PC-3 (cell line): ENCODE data around the gene SLC48A1. TPM values are rescaled to one million over a fixed set of nuclear protein-coding genes. Genes with fewer than 3 reads are reported as not detected.

ENCODE experiments used
- ATAC-seq: fragments of 200-7000 bp; cut with Tn5 transposase; 2 replicates; pipeline ENCODE4 v1.9.1; 2020; ENCODE audit warnings: mild to moderate bottlenecking, moderate library complexity
- BruUV-seq: library from RNA; stranded (reverse); fragments of 400-500 nt; replicated peaks from 2 replicates; lab custom pipeline; 2021; lab: Mats Ljungman, UMichigan
- CTCF ChIA-PET: fragments of 300-600 bp; sonication (Branson Sonifier 250); formaldehyde crosslinking; loops from one replicate; lab custom pipeline; 2022; ENCODE audit warnings: antibody characterized with exemption; lab: Charles Lee
- POLR2A ChIA-PET: fragments of 300-600 bp; sonication (Branson Sonifier 250); formaldehyde crosslinking; loops from one replicate; lab custom pipeline; 2022; ENCODE audit warnings: antibody characterized with exemption; ENCODE audit not compliant: unreplicated experiment; lab: Charles Lee
- DNase-seq: peaks from one replicate; pipeline ENCODE4 v3.0.0-alpha.2; 2015
- H2AFZ ChIP-seq: fragments of 300-600 bp; sonication (generic); 2 replicates; pipeline ENCODE4 v1.6.0; 2016; ENCODE audit warnings: antibody characterized with exemption, low read length
- H3F3A ChIP-seq: fragments of 300-600 bp; sonication (generic); one replicate; pipeline ENCODE4 v1.6.0; 2017; ENCODE audit warnings: antibody characterized with exemption, low read length, control low read depth, mild to moderate bottlenecking; ENCODE audit not compliant: unreplicated experiment
- H3K27ac ChIP-seq: fragments of 300-600 bp; sonication (generic); 2 replicates; pipeline ENCODE4 v1.5.1; 2016; ENCODE audit warnings: mild to moderate bottlenecking, low read length
- H3K27me3 ChIP-seq: fragments of 300-600 bp; sonication (generic); 2 replicates; pipeline ENCODE4 v1.6.1; 2016; ENCODE audit warnings: low read length, mixed read lengths
- H3K36me3 ChIP-seq: fragments of 300-600 bp; sonication (generic); 2 replicates; pipeline ENCODE4 v1.6.1; 2016; ENCODE audit warnings: low read depth, mixed run types, low read length, mixed read lengths
- H3K4me1 ChIP-seq: fragments of 300-600 bp; sonication (generic); 2 replicates; pipeline ENCODE4 v1.5.1; 2016; ENCODE audit warnings: low read length; ENCODE audit not compliant: insufficient read depth
- H3K4me2 ChIP-seq: fragments of 300-600 bp; sonication (generic); 2 replicates; pipeline ENCODE4 v1.6.0; 2016; ENCODE audit warnings: low read length
- H3K4me3 ChIP-seq: fragments of 300-600 bp; sonication (generic); 2 replicates; pipeline ENCODE4 v1.5.1; 2016; ENCODE audit warnings: mild to moderate bottlenecking, low read length, mixed read lengths
- H3K79me2 ChIP-seq: fragments of 300-600 bp; sonication (generic); 2 replicates; pipeline ENCODE4 v1.6.1; 2017; ENCODE audit warnings: low read length, mixed read lengths
- H3K9ac ChIP-seq: fragments of 300-600 bp; sonication (generic); 2 replicates; pipeline ENCODE4 v1.6.0; 2016; ENCODE audit warnings: mild to moderate bottlenecking, low read length
- H3K9me2 ChIP-seq: fragments of 300-600 bp; sonication (generic); replicated peaks from 2 replicates; pipeline ENCODE4 v1.6.1; 2016; ENCODE audit warnings: mixed run types, low read length, mixed read lengths
- H3K9me3 ChIP-seq: fragments of 300-600 bp; sonication (generic); 2 replicates; pipeline ENCODE4 v1.6.1; 2016; ENCODE audit warnings: low read length, mixed read lengths
- H4K20me1 ChIP-seq: fragments of 300-600 bp; sonication (generic); 2 replicates; pipeline ENCODE4 v1.6.1; 2016; ENCODE audit warnings: low read length, mixed read lengths
- CTCF ChIP-seq: fragments of 300-600 bp; sonication (generic); conservative IDR thresholded peaks from 2 replicates; pipeline ENCODE4 v1.5.1; 2017; ENCODE audit warnings: antibody characterized with exemption, low read depth, mild to moderate bottlenecking, low read length
- EZH2 ChIP-seq: fragments of 300-600 bp; sonication (generic); IDR thresholded peaks from one replicate; pipeline ENCODE4 v1.6.1; 2017; ENCODE audit warnings: antibody characterized with exemption, mild to moderate bottlenecking, low read length; ENCODE audit not compliant: unreplicated experiment
- EZH2phosphoT487 ChIP-seq: fragments of 300-600 bp; sonication (generic); IDR thresholded peaks from 2 replicates; pipeline ENCODE4 v1.6.1; 2018; ENCODE audit warnings: mild to moderate bottlenecking, antibody characterized with exemption, low read length, borderline replicate concordance
- intact Hi-C: fragments of 100-400 bp; cut with micrococcal nuclease; formaldehyde crosslinking; loops from 2 replicates; pipeline ENCODE4 v1.9.0; 2023
- total RNA-seq: library from RNA; depleted of rRNA; stranded (reverse); fragments of >200 nt; gene quantifications from 2 replicates; pipeline ENCODE4 v1.2.3, GENCODE V29; 2014

Gene SLC48A1
- total RNA-seq, 1 experiment from 2014 or later: 21.4 TPM

DNA sequence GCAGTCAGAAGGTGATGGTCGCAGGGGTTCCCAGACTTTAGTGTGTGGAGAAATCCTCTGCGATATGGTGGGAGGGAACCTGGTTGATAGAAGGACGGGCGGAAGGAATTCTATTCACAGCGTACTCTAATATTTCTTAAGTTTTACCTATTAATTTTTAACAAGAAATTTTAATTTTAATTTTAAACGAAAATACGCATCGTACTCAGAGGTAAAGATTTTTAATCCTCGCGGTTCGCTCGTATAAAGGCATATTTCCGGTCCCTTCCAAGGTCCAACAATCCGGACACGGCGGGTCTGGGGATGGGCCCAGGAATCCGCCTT is 338 bp upstream of the SLC48A1 start:
- Histone ChIP-seq H3K4me1 (peaks cover 45% of the 10 kb centered on the region), H3K27ac (no peak overlapping the region), H3K4me3 (peak overlapping the region; percentile 88), H3K27me3 (no peaks in the 10 kb centered on the region), H3K9ac (peak overlapping the region; percentile 50; the same call in 1 of the 2 replicates), H3K79me2 (peaks cover 15% of the 10 kb centered on the region), H3K9me3 (no peaks in the 10 kb centered on the region), H2AFZ (peak overlapping the region; percentile 65), H3K4me2 (peak overlapping the region; percentile 75), H3K9me2 (no peaks in the 10 kb centered on the region), H4K20me1 (no peaks in the 10 kb centered on the region), H3F3A (no peaks in the 10 kb centered on the region), H3K36me3 (no peaks in the 10 kb centered on the region)
- POLR2A ChIA-PET: no interaction called here
- DNase-seq (no peak), ATAC-seq (no peak)
- intact Hi-C loops: loop anchor here (2.0 kb wide), 1 partner anchor 20 kb away; no protein-coding TSS in a partner anchor
- BruUV-seq: no TSS peak
- no peak for TF ChIP-seq EZH2
- TF ChIP-seq EZH2phosphoT487: no peak
- no peak for TF ChIP-seq CTCF
- CTCF ChIA-PET: interaction anchor here (1.0 kb wide), 1 partner anchor 29 kb away, joined by 6 read pairs; no protein-coding TSS in a partner anchor

- H3K4me1 ChIP-seq: peaks cover 34% of the 10 kb centered on the region
- H3K4me3 ChIP-seq: peak overlapping the region; percentile 88
- ChIA-PET POLR2A (no interaction called here), CTCF (no interaction called here)
- H3K9ac ChIP-seq: peak overlapping the region; percentile 58
- no peak overlapping the region for H3K27ac ChIP-seq
- no peak for TF ChIP-seq EZH2
- TF ChIP-seq EZH2phosphoT487: no peak
- TF ChIP-seq CTCF: no peak
- no peaks in the 10 kb centered on the region for H3F3A ChIP-seq
- H3K36me3 ChIP-seq: no peaks in the 10 kb centered on the region
- H3K4me2 ChIP-seq: peak overlapping the region; percentile 99
- H3K27me3 ChIP-seq: no peaks in the 10 kb centered on the region
- TSS peak; percentile 43 for BruUV-seq
- H4K20me1 ChIP-seq: no peaks in the 10 kb centered on the region
- peak overlapping the region; percentile 80 for H2AFZ ChIP-seq
- ATAC-seq (no peak), DNase-seq (peak; percentile 23)
- H3K79me2 ChIP-seq: peaks cover 15% of the 10 kb centered on the region
- H3K9me3 ChIP-seq: no peaks in the 10 kb centered on the region
- intact Hi-C loops: loop anchor here (2.0 kb wide), 1 partner anchor 21 kb away; no protein-coding TSS in a partner anchor
- H3K9me2 ChIP-seq: no peaks in the 10 kb centered on the region
These were observed 981 bp downstream of the SLC48A1 start for GRCh38 chr12:47773858-47774580.

GRCh38 chr12:47774663-47775062 is 1.6 kb downstream of the SLC48A1 start:
- BruUV-seq: no TSS peak
- H3K27me3 ChIP-seq: no peaks in the 10 kb centered on the region
- DNase-seq: no peak
- H3F3A ChIP-seq: peaks cover 1% of the 10 kb centered on the region
- no peaks in the 10 kb centered on the region for H4K20me1 ChIP-seq
- no peaks in the 10 kb centered on the region for H3K9me2 ChIP-seq
- no peak overlapping the region for H2AFZ ChIP-seq
- ATAC-seq: no peak
- no peak overlapping the region for H3K27ac ChIP-seq
- POLR2A ChIA-PET: no interaction called here
- H3K4me1 ChIP-seq: peaks cover 32% of the 10 kb centered on the region
- H3K4me3 ChIP-seq: no peak overlapping the region
- peaks cover 15% of the 10 kb centered on the region for H3K79me2 ChIP-seq
- H3K4me2 ChIP-seq: peak overlapping the region; percentile 99
- no peaks in the 10 kb centered on the region for H3K9me3 ChIP-seq
- H3K9ac ChIP-seq: no peak overlapping the region
- intact Hi-C loops: no loop called here
- TF ChIP-seq EZH2phosphoT487 (no peak), EZH2 (no peak), CTCF (no peak)
- H3K36me3 ChIP-seq: no peaks in the 10 kb centered on the region
- CTCF ChIA-PET: no interaction called here
